B cell (primary cell): ENCODE data around the gene SYT13. TPM values are rescaled to one million over a fixed set of nuclear protein-coding genes. Genes with fewer than 3 reads are reported as not detected.
A peak's percentile ranks its signal among the peaks of the same experiment; 100 is the strongest.

ENCODE experiments used
- ATAC-seq: fragments of 200-7000 bp; cut with Tn5 transposase; one replicate; pipeline ENCODE4 v1.10.0; 2021; ENCODE audit warnings: low read depth, mild to moderate bottlenecking, moderate number of reproducible peaks, moderate library complexity
- CTCF ChIA-PET: fragments of 350-600 bp; sonication (Branson Sonifier 250); formaldehyde crosslinking; loops from one replicate; lab custom pipeline; 2021; ENCODE audit warnings: antibody characterized with exemption, inconsistent platforms; lab: Charles Lee
- POLR2A ChIA-PET: fragments of 350-600 bp; sonication (Branson Sonifier 250); formaldehyde crosslinking; loops from one replicate; lab custom pipeline; 2021; ENCODE audit warnings: antibody characterized with exemption; lab: Charles Lee
- DNase-seq: peaks from one replicate; pipeline ENCODE4 v3.0.0; 2013
- H2AFZ ChIP-seq: 2 replicates; pipeline ENCODE4 v1.6.1; 2012; ENCODE audit warnings: mild to moderate bottlenecking, low read depth, low read length; ENCODE audit not compliant: insufficient read depth, poor library complexity, severe bottlenecking
- H3K27ac ChIP-seq, 2 donors: 1 replicate in 1 of 2; 2 replicates in 1 of 2; pipeline ENCODE4 v1.5.1; 2012 to 2013; ENCODE audit warnings: low read length in 2 of 2, mild to moderate bottlenecking in 2 of 2, moderate library complexity in 1 of 2
- H3K27me3 ChIP-seq, 4 experiments: fragments of 200-600 bp in 1 of 4; sonication (generic) in 1 of 4; replicated peaks in 1 of 4; 1 replicate in 2 of 4; 2 replicates in 2 of 4; pipeline versions ENCODE4 v1.6.1 to v1.7.0; 2013 to 2016; ENCODE audit warnings: low read length in 3 of 4, mild to moderate bottlenecking in 2 of 4, mixed read lengths in 1 of 4, moderate library complexity in 1 of 4; ENCODE audit not compliant: insufficient read depth in 4 of 4, control insufficient read depth in 3 of 4; ENCODE audit errors: control extremely low read depth in 1 of 4
- H3K36me3 ChIP-seq, 2 experiments: replicated peaks in 1 of 2; 1 replicate in 1 of 2; 2 replicates in 1 of 2; pipeline versions ENCODE4 v1.6.1 to v1.7.1; 2013; ENCODE audit warnings: low read length in 1 of 2; ENCODE audit not compliant: insufficient read depth in 2 of 2, control insufficient read depth in 1 of 2; ENCODE audit errors: control extremely low read depth in 1 of 2, extremely low read depth in 1 of 2
- H3K4me1 ChIP-seq, 2 donors: fragments of 200-600 bp in 1 of 2; sonication (generic) in 1 of 2; 1 replicate in 1 of 2; 2 replicates in 1 of 2; pipeline versions ENCODE4 v1.5.1 to v1.6.1; 2013 to 2017; ENCODE audit warnings: low read length in 2 of 2; ENCODE audit not compliant: control insufficient read depth in 2 of 2, insufficient read depth in 2 of 2
- H3K4me2 ChIP-seq: replicated peaks from 2 replicates; pipeline ENCODE3; 2012; ENCODE audit warnings: mild to moderate bottlenecking, low read depth, low read length; ENCODE audit not compliant: poor library complexity, severe bottlenecking
- H3K4me3 ChIP-seq, 5 experiments: fragments of 200-600 bp in 1 of 5; sonication (generic) in 1 of 5; 1 replicate in 3 of 5; 2 replicates in 2 of 5; pipeline versions ENCODE4 v1.5.1 to v1.7.0; 2011 to 2016; ENCODE audit warnings: low read length in 4 of 5, mild to moderate bottlenecking in 4 of 5, low read depth in 2 of 5, control low read depth in 1 of 5, moderate library complexity in 1 of 5; ENCODE audit not compliant: insufficient read depth in 1 of 5; ENCODE audit errors: control extremely low read depth in 1 of 5, extremely low read depth in 1 of 5
- H3K79me2 ChIP-seq: fragments of 200-600 bp; sonication (generic); one replicate; pipeline ENCODE4 v1.6.0; 2016; ENCODE audit warnings: low read length; ENCODE audit not compliant: control insufficient read depth, insufficient read depth
- H3K9ac ChIP-seq: fragments of 200-600 bp; sonication (generic); 2 replicates; pipeline ENCODE4 v1.6.1; 2017; ENCODE audit warnings: mild to moderate bottlenecking, low read length, moderate library complexity
- H3K9me3 ChIP-seq, 3 donors: one replicate each; pipeline versions ENCODE4 v1.6.1 to v1.7.1; 2013; ENCODE audit warnings: low read length in 2 of 3; ENCODE audit not compliant: control insufficient read depth in 2 of 3, insufficient read depth in 1 of 3; ENCODE audit errors: control extremely low read depth in 1 of 3
- H4K20me1 ChIP-seq: 2 replicates; pipeline ENCODE4 v1.6.0; 2012; ENCODE audit warnings: mild to moderate bottlenecking, low read length; ENCODE audit not compliant: insufficient read depth, control insufficient read depth, poor library complexity, severe bottlenecking
- H3K27ac Mint-ChIP-seq: one replicate; pipeline ENCODE4 v1.8.0; 2021; ENCODE audit warnings: mixed read lengths
- H3K27me3 Mint-ChIP-seq: one replicate; pipeline ENCODE4 v1.8.0; 2021; ENCODE audit warnings: mixed read lengths
- H3K4me1 Mint-ChIP-seq: one replicate; pipeline ENCODE4 v1.8.0; 2021; ENCODE audit warnings: mixed read lengths
- H3K4me3 Mint-ChIP-seq: one replicate; pipeline ENCODE4 v1.8.0; 2021; ENCODE audit warnings: mixed read lengths
- H3K9me3 Mint-ChIP-seq: one replicate; pipeline ENCODE4 v1.8.0; 2022; ENCODE audit warnings: mixed read lengths; ENCODE audit not compliant: insufficient read depth
- EZH2 ChIP-seq: IDR thresholded peaks from 2 replicates; pipeline ENCODE4 v1.6.1; 2012; ENCODE audit warnings: borderline replicate concordance, low read depth, mild to moderate bottlenecking, moderate library complexity, low read length; ENCODE audit not compliant: insufficient read depth, poor library complexity, severe bottlenecking
- WGBS: methylation state at CpG from one replicate; pipeline ENCODE4 v1.1.5; 2013; ENCODE audit warnings: missing lambda C conversion rate; ENCODE audit not compliant: insufficient coverage; 5-methylcytosine and 5-hydroxymethylcytosine counted together
- intact Hi-C: fragments of 100-400 bp; cut with micrococcal nuclease; formaldehyde crosslinking; loops from one replicate; pipeline ENCODE4 v1.10.0; 2022
- polyA plus RNA-seq: library from polyadenylated mRNA; depleted of rRNA; stranded (reverse); fragments of >200 nt; gene quantifications from 2 replicates; pipeline ENCODE4 v1.2.3, GENCODE V29; 2012
- total RNA-seq, 2 donors: library from RNA; stranded (reverse); fragments of 120-200 nt in 1 of 2; gene quantifications; 1 replicate in 1 of 2; 2 replicates in 1 of 2; pipeline versions ENCODE4 v1.2.3 to v1.2.4, GENCODE V29; 2013 to 2022
- TF ChIP-seq, protein P1 (sequence below): fragments of 200-600 bp; IDR thresholded peaks from one replicate; pipeline ENCODE4 v1.8.0; 2022; ENCODE audit warnings: antibody characterized with exemption, mild to moderate bottlenecking

Gene SYT13
- total and polyA plus RNA-seq, 2 donors (not counting 1 experiment from before 2014, with no cell fraction given) = not detected

GRCh38 chr11:45303316-45303715, 17.2 kb upstream of the SYT13 start:
- intact Hi-C loops = no loop called here
- POLR2A ChIA-PET = no interaction called here

DNA sequence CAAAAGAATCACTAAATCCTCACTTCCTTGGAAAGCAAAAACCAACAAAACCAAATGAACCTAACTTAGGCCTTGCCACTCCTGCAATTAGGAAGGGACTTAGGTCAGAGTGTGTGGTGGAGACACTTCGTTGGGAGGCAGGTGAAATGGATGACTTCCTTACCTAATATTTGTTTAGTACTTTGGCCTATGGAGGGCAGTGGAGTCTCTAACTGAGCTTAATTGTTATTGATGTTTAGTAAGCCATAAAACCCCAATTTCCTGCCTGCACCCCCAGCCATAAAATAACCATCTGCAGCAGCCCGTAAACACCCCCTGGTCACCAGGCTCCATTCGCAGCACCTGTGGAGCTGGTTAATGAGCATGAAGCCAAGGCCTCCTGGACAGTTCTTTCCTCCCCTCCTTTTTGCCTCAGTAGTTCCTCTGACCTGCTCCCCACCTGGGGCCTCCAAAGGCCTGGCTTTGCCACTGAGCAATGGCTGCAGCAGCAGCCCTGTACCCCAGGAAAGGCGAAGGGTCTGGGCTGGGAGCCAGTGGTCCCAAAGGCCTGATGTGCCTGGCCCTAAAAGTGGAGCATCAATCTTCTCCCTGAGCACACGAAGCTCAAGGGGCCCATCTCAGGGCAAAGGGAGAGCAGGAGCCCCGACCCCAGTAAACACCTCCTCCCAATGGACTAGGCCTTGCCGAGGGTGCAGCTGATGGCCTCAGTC, 15.6 kb upstream of the SYT13 start:
- TF ChIP-seq, protein P1, sequence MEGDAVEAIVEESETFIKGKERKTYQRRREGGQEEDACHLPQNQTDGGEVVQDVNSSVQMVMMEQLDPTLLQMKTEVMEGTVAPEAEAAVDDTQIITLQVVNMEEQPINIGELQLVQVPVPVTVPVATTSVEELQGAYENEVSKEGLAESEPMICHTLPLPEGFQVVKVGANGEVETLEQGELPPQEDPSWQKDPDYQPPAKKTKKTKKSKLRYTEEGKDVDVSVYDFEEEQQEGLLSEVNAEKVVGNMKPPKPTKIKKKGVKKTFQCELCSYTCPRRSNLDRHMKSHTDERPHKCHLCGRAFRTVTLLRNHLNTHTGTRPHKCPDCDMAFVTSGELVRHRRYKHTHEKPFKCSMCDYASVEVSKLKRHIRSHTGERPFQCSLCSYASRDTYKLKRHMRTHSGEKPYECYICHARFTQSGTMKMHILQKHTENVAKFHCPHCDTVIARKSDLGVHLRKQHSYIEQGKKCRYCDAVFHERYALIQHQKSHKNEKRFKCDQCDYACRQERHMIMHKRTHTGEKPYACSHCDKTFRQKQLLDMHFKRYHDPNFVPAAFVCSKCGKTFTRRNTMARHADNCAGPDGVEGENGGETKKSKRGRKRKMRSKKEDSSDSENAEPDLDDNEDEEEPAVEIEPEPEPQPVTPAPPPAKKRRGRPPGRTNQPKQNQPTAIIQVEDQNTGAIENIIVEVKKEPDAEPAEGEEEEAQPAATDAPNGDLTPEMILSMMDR = no peak
- no peak for TF ChIP-seq EZH2
- POLR2A ChIA-PET = no interaction called here
- no peaks in the 10 kb centered on the region for H3K9me3 ChIP-seq
- H3K27ac ChIP-seq = no peak overlapping the region
- no peaks in the 10 kb centered on the region for H3K79me2 ChIP-seq
- 48% methylated on average over 6 of the region's 7 CpGs for WGBS
- H3K4me1 Mint-ChIP-seq = peaks cover 11% of the 10 kb centered on the region
- no peak overlapping the region for H3K4me3 Mint-ChIP-seq
- ATAC-seq (peak; percentile 14), DNase-seq (no peak)
- peaks cover 0 to 2% (median 0%) of the 10 kb centered on the region in 4 experiments for H3K27me3 ChIP-seq
- no peaks in the 10 kb centered on the region for H4K20me1 ChIP-seq
- no peak overlapping the region for H3K4me3 ChIP-seq
- intact Hi-C loops = no loop called here
- peak overlapping the region; percentile 22 for H3K4me2 ChIP-seq
- peaks cover 10 to 11% of the 10 kb centered on the region in 2 donors for H3K4me1 ChIP-seq
- H2AFZ ChIP-seq = no peak overlapping the region
- H3K27ac Mint-ChIP-seq = no peak overlapping the region
- no peaks in the 10 kb centered on the region for H3K9me3 Mint-ChIP-seq
- CTCF ChIA-PET = interaction anchor here (0.7 to 2.4 kb wide), 3 partner anchors 10 to 191 kb away, joined by 3 to 9 read pairs (median 4); no protein-coding TSS in a partner anchor
- H3K27me3 Mint-ChIP-seq = peaks cover 9% of the 10 kb centered on the region
- H3K9ac ChIP-seq = no peak overlapping the region
- H3K36me3 ChIP-seq = no peaks in the 10 kb centered on the region

More at GRCh38 chr11:45303316-45303715, 17.2 kb upstream of the SYT13 start:
- Histone ChIP-seq H3K9ac (no peak overlapping the region), H3K4me3 (no peak overlapping the region), H3K79me2 (no peaks in the 10 kb centered on the region), H3K36me3 (no peaks in the 10 kb centered on the region), H3K4me1 (peaks cover 10 to 11% of the 10 kb centered on the region in 2 donors), H3K27me3 (peaks cover 0 to 2% (median 0%) of the 10 kb centered on the region in 4 experiments), H4K20me1 (no peaks in the 10 kb centered on the region), H2AFZ (no peak overlapping the region), H3K4me2 (no peak overlapping the region), H3K9me3 (no peaks in the 10 kb centered on the region), H3K27ac (no peak overlapping the region)
- 90% methylated on average over 3 of the region's 6 CpGs for WGBS
- no peak for TF ChIP-seq EZH2
- TF ChIP-seq, protein P1 = no peak
- CTCF ChIA-PET = interaction anchor here (2.4 kb wide), 1 partner anchor 193 kb away, joined by 9 read pairs; no protein-coding TSS in a partner anchor
- Mint-ChIP-seq H3K27ac (no peak overlapping the region), H3K4me3 (no peak overlapping the region), H3K27me3 (peaks cover 6% of the 10 kb centered on the region), H3K9me3 (no peaks in the 10 kb centered on the region), H3K4me1 (peaks cover 11% of the 10 kb centered on the region)
- DNase-seq = no peak
- no peak for ATAC-seq
